NCI-H1092 (cell line): ENCODE data around the gene USP34.
"Not testable (repeated sequence)": the region's sequence is repeated elsewhere in the genome, so short reads cannot be mapped to it uniquely, and the experiment has no call there.

Experiments used
- DNase-seq: peaks from one replicate; lab custom pipeline; 2025; lab: John Stamatoyannopoulos, UW

The USP34 gene

GRCh38 chr2:61151436-61151835 is 319.5 kb downstream of the USP34 start:
- no peak for DNase-seq

GRCh38 chr2:61149074-61149473 is 321.8 kb downstream of the USP34 start:
- DNase-seq: no peak

GRCh38 chr2:61148091-61148490 is 322.8 kb downstream of the USP34 start:
- not testable (repeated sequence) for DNase-seq

- DNase-seq: no peak
These were observed 324.9 kb downstream of the USP34 start for GRCh38 chr2:61145990-61146389.

- no peak for DNase-seq
These were observed 326.1 kb downstream of the USP34 start for GRCh38 chr2:61144697-61145268.

- DNase-seq: no peak
These were observed 329.7 kb downstream of the USP34 start for GRCh38 chr2:61141151-61141550.

GRCh38 chr2:61138859-61139258 is 332.0 kb downstream of the USP34 start:
- no peak for DNase-seq
